ENCODE measurements around the gene SPATA9.

- TF ChIP-seq CTCF (conservative IDR thresholded peaks at IDR 0.05; ENCODE audit: low read length) (no peak), EZH2phosphoT487 (IDR thresholded peaks at IDR 0.05; ENCODE audit: borderline replicate concordance, low read depth, low read length) (no peak)
Measured at GRCh38 chr5:95670568-95670967, 12.2 kb downstream of the SPATA9 start.
